Measurements from ENCODE around the gene TP53TG3. TPM values are rescaled to one million over a fixed set of nuclear protein-coding genes. Genes with fewer than 3 reads are reported as not detected.
"Not testable (repeated sequence)": the region's sequence is repeated elsewhere in the genome, so short reads cannot be mapped to it uniquely, and the experiment has no call there.

The TP53TG3 gene, protein sequence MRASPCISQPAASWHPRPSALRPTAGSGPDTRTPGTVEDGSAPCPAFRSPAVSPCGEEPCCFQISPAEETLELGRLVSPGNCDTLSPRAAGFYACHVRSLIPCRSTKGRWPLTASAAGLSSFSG
- polyA plus RNA-seq: under 1 TPM in 1 of 2 donors, not detected in 1; 0.36 TPM

DNA sequence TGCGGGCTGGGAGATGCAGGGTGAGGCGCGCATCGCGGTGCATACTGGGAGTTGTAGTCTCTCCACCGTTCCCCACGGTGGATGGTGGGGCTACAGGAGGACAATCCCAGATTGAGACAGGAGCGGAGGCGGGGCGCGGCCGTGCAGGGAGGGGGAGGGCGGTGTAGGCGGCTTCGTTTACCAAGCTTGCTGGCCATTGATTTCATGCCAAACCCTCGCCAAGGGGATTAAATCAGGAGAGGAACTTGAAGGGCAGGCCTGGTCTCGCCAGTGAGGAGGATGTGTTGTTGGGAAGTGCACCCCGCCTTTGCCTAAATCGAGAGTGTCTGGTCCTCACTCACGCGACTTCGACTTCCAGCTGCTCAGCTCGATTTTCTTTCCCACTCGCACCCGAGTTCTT, at the start of gene TP53TG3:
Gene TP53TG3, minus strand, starts transcription at position 101 of the 400 bp plus-strand sequence. Its CDS starts 68 bp downstream, at position 33.
- WGBS, 2 donors: no CpG with 5 or more reads among the region's 25 CpGs
- H3K36me3 ChIP-seq (ENCODE audit: control insufficient read depth in 2 of 2, insufficient read depth in 2 of 2, low read length in 1 of 2); H3K27ac ChIP-seq (ENCODE audit: low read depth in 2 of 2, low read length in 1 of 2); H3K4me3 ChIP-seq (ENCODE audit: low read depth in 1 of 2, low read length in 2 of 2); H3K4me1 ChIP-seq (ENCODE audit: control insufficient read depth in 2 of 2, insufficient read depth in 2 of 2, low read length in 1 of 2); H3K27me3 ChIP-seq (ENCODE audit: control insufficient read depth in 1 of 2, insufficient read depth in 2 of 2, low read length in 2 of 2); H3K9me3 ChIP-seq (ENCODE audit: control insufficient read depth in 2 of 2, insufficient read depth in 1 of 2, low read depth in 1 of 2, low read length in 1 of 2): not testable (repeated sequence)

DNA sequence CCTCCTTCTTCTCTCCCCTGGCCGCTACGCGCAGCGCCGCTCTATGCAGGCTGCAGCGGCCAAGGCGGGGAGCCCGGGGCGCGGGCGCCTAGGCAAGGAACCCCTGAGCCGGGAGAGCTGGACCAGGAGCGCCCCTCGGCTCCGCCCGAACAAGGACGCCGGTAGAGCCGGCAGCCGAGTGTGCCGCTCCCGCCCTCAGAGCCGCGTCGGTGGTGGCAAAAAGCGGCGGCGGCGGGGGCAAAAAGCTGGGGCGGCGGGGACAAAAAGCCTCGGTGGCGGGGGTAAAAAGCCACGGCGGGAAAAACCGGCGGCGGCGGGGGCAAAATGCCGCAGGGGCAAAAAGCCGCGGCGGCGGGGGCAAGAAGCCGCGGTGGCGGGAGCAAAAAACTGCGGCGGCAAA, 25.1 kb downstream of the TP53TG3 start:
- not testable (repeated sequence) for H3K9me3 ChIP-seq (ENCODE audit: control insufficient read depth in 2 of 2, insufficient read depth in 1 of 2, low read depth in 1 of 2, low read length in 1 of 2); H3K27ac ChIP-seq (ENCODE audit: low read depth in 2 of 2, low read length in 1 of 2); H3K4me3 ChIP-seq (ENCODE audit: low read depth in 1 of 2, low read length in 2 of 2); H3K4me1 ChIP-seq (ENCODE audit: control insufficient read depth in 2 of 2, insufficient read depth in 2 of 2, low read length in 1 of 2); H3K36me3 ChIP-seq (ENCODE audit: control insufficient read depth in 2 of 2, insufficient read depth in 2 of 2, low read length in 1 of 2); H3K27me3 ChIP-seq (ENCODE audit: control insufficient read depth in 1 of 2, insufficient read depth in 2 of 2, low read length in 2 of 2)
- WGBS, 2 donors: 52 to 54% methylated on average over 33 to 49 of the region's 49 CpGs

DNA sequence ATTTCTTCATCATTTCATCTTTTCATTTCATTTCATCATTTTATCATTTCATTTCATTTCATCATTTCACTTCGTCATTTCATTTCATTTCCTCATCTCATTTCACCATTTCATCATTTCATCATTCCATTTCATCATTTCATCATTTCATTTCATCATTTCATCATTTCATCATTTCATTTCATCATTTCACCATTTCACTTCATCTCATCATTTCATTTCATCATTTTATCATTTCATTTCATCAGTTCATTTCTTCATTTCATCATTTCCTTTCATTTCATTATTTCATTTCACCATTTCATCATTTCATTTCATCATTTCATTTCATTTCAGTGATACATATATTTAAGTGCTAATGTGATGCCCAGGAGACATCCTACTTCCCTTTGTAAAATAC, 28.4 kb downstream of the TP53TG3 start:
- H3K27me3 ChIP-seq (ENCODE audit: control insufficient read depth in 1 of 2, insufficient read depth in 2 of 2, low read length in 2 of 2); H3K4me3 ChIP-seq (ENCODE audit: low read depth in 1 of 2, low read length in 2 of 2); H3K36me3 ChIP-seq (ENCODE audit: control insufficient read depth in 2 of 2, insufficient read depth in 2 of 2, low read length in 1 of 2); H3K27ac ChIP-seq (ENCODE audit: low read depth in 2 of 2, low read length in 1 of 2); H3K4me1 ChIP-seq (ENCODE audit: control insufficient read depth in 2 of 2, insufficient read depth in 2 of 2, low read length in 1 of 2); H3K9me3 ChIP-seq (ENCODE audit: control insufficient read depth in 2 of 2, insufficient read depth in 1 of 2, low read depth in 1 of 2, low read length in 1 of 2): not testable (repeated sequence)
- WGBS, 2 donors: no CpG with 5 or more reads among the region's 1 CpG

DNA sequence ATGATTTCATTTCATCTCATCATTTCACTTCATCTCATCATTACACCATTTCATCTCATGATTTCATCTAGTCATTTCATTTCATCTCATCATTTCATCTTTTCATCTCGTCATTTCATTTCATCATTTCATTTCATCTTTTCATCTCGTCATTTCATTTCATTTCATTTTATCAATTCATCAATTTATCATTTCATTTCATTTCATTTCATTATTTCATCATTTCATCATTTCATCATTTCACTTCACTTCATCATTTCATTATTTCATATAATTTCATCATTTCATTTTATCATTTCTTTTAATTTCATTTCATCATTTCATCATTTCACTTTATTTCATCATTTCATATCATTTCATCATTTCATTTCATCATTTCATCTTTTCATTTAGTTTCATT, 29.2 kb downstream of the TP53TG3 start:
- not testable (repeated sequence) for H3K9me3 ChIP-seq (ENCODE audit: control insufficient read depth in 2 of 2, insufficient read depth in 1 of 2, low read depth in 1 of 2, low read length in 1 of 2); H3K4me3 ChIP-seq (ENCODE audit: low read depth in 1 of 2, low read length in 2 of 2); H3K4me1 ChIP-seq (ENCODE audit: control insufficient read depth in 2 of 2, insufficient read depth in 2 of 2, low read length in 1 of 2); H3K27ac ChIP-seq (ENCODE audit: low read depth in 2 of 2, low read length in 1 of 2); H3K36me3 ChIP-seq (ENCODE audit: control insufficient read depth in 2 of 2, insufficient read depth in 2 of 2, low read length in 1 of 2); H3K27me3 ChIP-seq (ENCODE audit: control insufficient read depth in 1 of 2, insufficient read depth in 2 of 2, low read length in 2 of 2)
- 44 to 50% methylated on average over 1 of the region's 2 CpGs for WGBS, 2 donors

DNA sequence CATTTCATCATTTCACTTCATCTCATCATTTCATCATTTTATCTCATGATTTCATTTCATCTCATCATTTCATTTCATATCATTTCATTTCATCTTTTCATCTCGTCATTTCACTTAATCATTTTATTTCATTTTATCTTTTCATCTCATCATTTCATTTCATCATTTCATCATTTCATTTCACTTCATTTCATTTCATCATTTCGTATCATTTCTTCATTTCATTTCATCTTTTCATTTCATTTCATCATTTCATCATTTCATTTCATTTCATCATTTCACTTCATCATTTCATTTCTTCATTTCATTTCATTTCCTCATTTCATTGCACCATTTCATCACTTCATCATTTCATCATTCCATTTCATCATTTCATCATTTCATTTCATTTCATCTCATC, 29.8 kb downstream of the TP53TG3 start:
- 0 to 15% methylated on average over 1 of the region's 2 CpGs for WGBS, 2 donors
- H3K4me3 ChIP-seq (ENCODE audit: low read depth in 1 of 2, low read length in 2 of 2); H3K4me1 ChIP-seq (ENCODE audit: control insufficient read depth in 2 of 2, insufficient read depth in 2 of 2, low read length in 1 of 2); H3K36me3 ChIP-seq (ENCODE audit: control insufficient read depth in 2 of 2, insufficient read depth in 2 of 2, low read length in 1 of 2); H3K9me3 ChIP-seq (ENCODE audit: control insufficient read depth in 2 of 2, insufficient read depth in 1 of 2, low read depth in 1 of 2, low read length in 1 of 2); H3K27ac ChIP-seq (ENCODE audit: low read depth in 2 of 2, low read length in 1 of 2); H3K27me3 ChIP-seq (ENCODE audit: control insufficient read depth in 1 of 2, insufficient read depth in 2 of 2, low read length in 2 of 2): not testable (repeated sequence)

DNA sequence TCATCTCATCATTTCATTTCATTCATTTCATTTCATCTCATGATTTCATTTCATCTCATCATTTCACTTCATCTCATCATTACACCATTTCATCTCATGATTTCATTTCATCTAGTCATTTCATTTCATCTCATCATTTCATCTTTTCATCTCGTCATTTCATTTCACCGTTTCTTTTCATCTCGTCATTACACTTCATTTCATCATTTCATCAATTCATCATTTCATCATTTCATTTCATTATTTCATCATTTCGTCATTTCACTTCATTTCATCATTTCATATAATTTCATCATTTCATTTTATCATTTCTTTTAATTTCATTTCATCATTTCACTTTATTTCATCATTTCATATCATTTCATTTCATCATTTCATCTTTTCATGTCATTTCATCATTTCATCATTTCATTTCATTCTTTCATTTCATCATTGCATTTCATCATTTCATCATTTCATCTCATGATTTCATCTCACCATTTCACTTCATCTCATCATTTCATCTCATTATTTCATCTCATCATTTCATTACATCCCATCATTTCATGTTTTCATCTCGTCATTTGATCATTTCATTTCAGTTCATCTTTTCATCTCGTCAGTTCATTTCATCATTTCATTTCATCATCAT, 30.6 kb downstream of the TP53TG3 start:
- H3K9me3 ChIP-seq (ENCODE audit: control insufficient read depth in 2 of 2, insufficient read depth in 1 of 2, low read depth in 1 of 2, low read length in 1 of 2); H3K4me3 ChIP-seq (ENCODE audit: low read depth in 1 of 2, low read length in 2 of 2); H3K27me3 ChIP-seq (ENCODE audit: control insufficient read depth in 1 of 2, insufficient read depth in 2 of 2, low read length in 2 of 2); H3K27ac ChIP-seq (ENCODE audit: low read depth in 2 of 2, low read length in 1 of 2); H3K4me1 ChIP-seq (ENCODE audit: control insufficient read depth in 2 of 2, insufficient read depth in 2 of 2, low read length in 1 of 2); H3K36me3 ChIP-seq (ENCODE audit: control insufficient read depth in 2 of 2, insufficient read depth in 2 of 2, low read length in 1 of 2): not testable (repeated sequence)
- 62 to 67% methylated on average over 6 of the region's 6 CpGs for WGBS, 2 donors

DNA sequence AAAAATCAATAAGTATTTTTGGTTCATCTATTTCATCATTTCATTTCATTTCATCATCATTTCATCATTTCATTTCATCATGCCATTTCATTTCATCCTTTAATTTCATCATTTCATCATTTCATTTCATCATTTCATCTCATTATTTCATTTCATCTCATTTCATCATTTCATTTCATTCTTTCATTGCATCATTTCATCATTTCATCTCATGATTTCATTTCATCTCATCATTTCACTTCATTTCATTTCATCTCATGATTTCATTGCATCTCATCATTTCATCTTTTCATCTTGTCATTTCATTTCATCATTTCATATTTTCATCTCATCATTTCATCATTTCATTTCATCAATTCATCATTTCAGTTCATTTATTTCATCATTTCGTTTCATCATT, 31.2 kb downstream of the TP53TG3 start:
- H3K9me3 ChIP-seq (ENCODE audit: control insufficient read depth in 2 of 2, insufficient read depth in 1 of 2, low read depth in 1 of 2, low read length in 1 of 2); H3K4me1 ChIP-seq (ENCODE audit: control insufficient read depth in 2 of 2, insufficient read depth in 2 of 2, low read length in 1 of 2); H3K27me3 ChIP-seq (ENCODE audit: control insufficient read depth in 1 of 2, insufficient read depth in 2 of 2, low read length in 2 of 2); H3K36me3 ChIP-seq (ENCODE audit: control insufficient read depth in 2 of 2, insufficient read depth in 2 of 2, low read length in 1 of 2); H3K27ac ChIP-seq (ENCODE audit: low read depth in 2 of 2, low read length in 1 of 2); H3K4me3 ChIP-seq (ENCODE audit: low read depth in 1 of 2, low read length in 2 of 2): not testable (repeated sequence)
- 11 to 25% methylated on average over 1 of the region's 1 CpG for WGBS, 2 donors

DNA sequence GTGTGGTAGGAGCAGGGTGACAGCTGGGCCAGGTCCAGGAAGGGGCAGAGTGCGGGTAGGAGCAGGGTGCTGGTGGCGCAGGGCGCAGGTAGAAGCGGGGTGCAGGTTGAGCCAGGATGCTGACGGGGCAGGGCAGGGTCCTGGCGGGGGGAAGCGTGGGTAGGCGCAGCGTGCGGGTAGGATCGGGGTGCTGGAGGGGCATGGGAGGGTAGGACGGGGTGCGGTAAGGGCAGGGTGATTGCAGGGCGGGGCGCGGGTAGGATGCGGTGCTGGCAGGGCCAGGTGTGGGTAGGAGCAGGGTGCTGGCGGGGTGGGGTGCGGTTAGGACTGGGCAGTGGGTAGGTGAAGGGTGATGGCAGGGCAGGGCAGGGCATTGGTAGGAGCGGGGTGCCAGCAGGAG, 38.4 kb downstream of the TP53TG3 start:
- H3K27ac ChIP-seq (ENCODE audit: low read depth in 2 of 2, low read length in 1 of 2); H3K27me3 ChIP-seq (ENCODE audit: control insufficient read depth in 1 of 2, insufficient read depth in 2 of 2, low read length in 2 of 2); H3K4me3 ChIP-seq (ENCODE audit: low read depth in 1 of 2, low read length in 2 of 2); H3K9me3 ChIP-seq (ENCODE audit: control insufficient read depth in 2 of 2, insufficient read depth in 1 of 2, low read depth in 1 of 2, low read length in 1 of 2); H3K4me1 ChIP-seq (ENCODE audit: control insufficient read depth in 2 of 2, insufficient read depth in 2 of 2, low read length in 1 of 2); H3K36me3 ChIP-seq (ENCODE audit: control insufficient read depth in 2 of 2, insufficient read depth in 2 of 2, low read length in 1 of 2): not testable (repeated sequence)
- no CpG with 5 or more reads among the region's 20 CpGs for WGBS, 2 donors

DNA sequence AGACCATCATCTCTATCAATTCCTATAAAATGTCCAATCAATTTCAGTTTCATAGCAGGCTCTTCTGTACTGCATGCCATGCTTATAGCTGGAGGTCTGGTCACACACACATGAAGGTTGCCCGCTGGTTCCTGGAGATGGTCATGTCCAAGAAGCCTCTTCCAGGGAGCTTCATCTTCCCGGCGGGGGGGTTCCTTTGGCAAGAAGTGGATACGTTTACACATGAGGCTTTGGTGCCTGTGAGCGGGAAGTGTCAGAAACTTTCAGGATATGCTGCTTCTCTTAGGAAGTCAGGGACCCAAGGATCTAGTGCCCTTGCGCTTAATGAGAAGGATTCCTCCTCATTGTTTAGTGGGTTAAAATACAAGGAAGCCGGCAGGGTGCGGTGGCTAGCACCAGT, 43.9 kb downstream of the TP53TG3 start:
- H3K36me3 ChIP-seq (ENCODE audit: control insufficient read depth in 2 of 2, insufficient read depth in 2 of 2, low read length in 1 of 2); H3K4me3 ChIP-seq (ENCODE audit: low read depth in 1 of 2, low read length in 2 of 2); H3K27me3 ChIP-seq (ENCODE audit: control insufficient read depth in 1 of 2, insufficient read depth in 2 of 2, low read length in 2 of 2); H3K4me1 ChIP-seq (ENCODE audit: control insufficient read depth in 2 of 2, insufficient read depth in 2 of 2, low read length in 1 of 2); H3K9me3 ChIP-seq (ENCODE audit: control insufficient read depth in 2 of 2, insufficient read depth in 1 of 2, low read depth in 1 of 2, low read length in 1 of 2); H3K27ac ChIP-seq (ENCODE audit: low read depth in 2 of 2, low read length in 1 of 2): not testable (repeated sequence)
- 90 to 91% methylated on average over 5 to 6 of the region's 8 CpGs for WGBS, 2 donors
